ENCODE data around the gene SPATA6.
"Not testable (repeated sequence)": the region's sequence is repeated elsewhere in the genome, so short reads cannot be mapped to it uniquely, and the experiment has no call there.

SPATA6 gene

GRCh38 chr1:48450505-48450904 lies 21.5 kb downstream of the SPATA6 start:
- no peak for DNase-seq

DNA sequence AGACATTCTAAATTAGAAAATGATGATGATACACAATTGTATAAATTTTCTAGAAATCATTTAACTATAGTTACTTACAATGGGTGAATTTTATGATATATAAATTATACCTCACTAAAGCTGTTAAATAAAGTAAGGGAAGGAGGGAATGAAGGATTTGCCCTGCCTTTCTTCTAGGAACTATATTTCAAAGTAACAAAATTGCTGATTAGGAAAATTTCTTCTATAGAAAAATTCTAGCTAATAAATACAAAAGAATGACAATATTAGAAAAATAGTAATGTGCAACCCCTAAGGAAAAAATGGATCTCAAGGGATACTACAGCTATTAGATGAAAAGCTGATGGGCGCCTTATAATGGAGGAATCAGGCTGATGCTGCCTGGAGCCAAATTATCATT lies 23.1 kb downstream of the SPATA6 start:
- DNase-seq, result no peak

DNA sequence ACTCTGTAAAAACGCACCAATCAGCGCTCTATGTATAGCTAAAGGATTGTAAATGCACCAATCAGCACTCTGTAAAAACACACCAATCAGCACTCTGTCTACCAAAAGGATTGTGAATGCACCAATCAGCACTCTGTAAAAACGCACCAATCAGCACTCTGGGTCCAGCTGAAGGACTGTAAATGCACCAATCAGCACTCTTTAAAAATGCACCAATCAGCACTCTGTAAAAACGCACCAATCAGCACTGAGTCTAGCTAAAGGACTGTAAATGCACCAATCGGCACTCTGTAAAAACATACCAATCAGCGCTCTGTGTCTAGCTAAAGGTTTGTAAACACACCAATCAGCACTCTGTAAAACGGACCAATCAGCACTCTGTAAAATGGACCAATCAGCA lies 27.8 kb downstream of the SPATA6 start:
- DNase-seq, result not testable (repeated sequence)

DNA sequence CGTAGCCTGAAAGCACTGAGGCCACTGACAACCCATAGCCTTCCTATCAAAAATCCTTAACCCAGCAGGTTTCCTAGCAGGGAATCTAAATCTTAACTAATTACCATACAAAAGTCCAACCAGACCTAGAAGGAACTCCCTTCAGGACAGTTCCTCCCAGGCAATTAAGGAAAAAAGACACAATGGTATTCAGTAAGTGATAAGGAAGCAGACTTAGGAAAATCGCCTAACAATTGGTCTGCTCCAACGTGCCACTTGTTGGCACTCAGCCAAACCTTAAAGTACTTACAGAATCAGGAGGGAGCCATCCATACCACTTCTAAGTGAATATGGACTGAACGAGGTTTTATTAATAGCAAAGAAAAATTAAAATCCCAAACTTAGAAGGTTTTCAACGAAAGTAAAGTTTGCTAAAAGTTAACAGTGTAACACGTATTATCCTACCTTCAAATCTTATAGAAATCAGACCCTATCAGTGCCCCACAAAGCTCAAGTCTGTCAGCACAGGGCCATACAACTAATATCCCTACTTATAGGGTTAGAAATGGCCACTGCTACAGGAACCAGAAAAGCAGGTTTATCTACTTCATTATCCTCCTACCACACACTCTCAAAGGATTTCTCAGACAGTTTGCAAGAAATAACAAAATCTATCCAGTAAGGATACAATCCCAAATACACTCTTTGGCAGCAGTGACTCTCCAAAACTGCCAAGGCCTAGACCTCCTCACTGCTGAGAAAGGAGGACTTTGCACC lies 29.0 kb downstream of the SPATA6 start:
- DNase-seq, result no peak

DNA sequence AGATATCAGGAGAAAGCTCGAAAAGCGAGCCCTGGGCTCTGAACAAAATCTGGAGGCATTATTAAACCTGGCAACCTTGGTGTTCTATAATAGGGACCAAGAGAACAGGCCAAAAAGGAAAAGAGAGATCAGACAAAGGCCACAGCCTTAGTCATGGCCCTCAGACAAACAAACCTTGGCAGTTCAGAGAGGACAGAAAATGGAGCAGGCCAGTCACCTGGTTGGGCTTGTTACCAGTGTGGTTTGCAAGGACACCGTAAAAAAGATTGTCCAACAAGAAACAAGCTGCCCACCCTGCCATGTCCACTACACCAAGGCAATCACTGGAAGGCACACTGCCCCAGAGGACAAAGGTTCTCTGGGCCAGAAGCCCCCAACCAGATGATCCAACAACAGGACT lies 31.2 kb downstream of the SPATA6 start:
- not testable (repeated sequence) for DNase-seq

GRCh38 chr1:48439380-48439779 lies 32.6 kb downstream of the SPATA6 start:
- DNase-seq, result no peak

DNA sequence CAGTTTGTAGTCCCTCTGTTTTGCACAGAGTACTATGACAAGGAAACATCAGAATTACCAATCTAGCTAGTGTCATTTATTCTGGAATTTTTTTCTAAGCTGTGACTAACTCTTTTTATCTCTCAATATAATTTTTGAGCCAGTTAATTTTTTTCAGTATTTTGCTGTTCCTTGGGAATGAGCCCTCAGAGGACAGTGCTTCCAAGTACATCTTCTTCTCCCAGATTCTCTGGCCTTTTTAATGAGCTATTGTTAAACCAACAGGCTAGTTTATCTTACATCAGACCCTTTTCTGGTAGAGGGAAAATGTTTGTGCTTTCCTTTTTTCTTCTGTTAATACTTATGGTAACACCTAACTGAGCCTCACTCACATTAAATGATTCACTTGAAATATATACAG lies 34.6 kb downstream of the SPATA6 start:
- not testable (repeated sequence) for DNase-seq

DNA sequence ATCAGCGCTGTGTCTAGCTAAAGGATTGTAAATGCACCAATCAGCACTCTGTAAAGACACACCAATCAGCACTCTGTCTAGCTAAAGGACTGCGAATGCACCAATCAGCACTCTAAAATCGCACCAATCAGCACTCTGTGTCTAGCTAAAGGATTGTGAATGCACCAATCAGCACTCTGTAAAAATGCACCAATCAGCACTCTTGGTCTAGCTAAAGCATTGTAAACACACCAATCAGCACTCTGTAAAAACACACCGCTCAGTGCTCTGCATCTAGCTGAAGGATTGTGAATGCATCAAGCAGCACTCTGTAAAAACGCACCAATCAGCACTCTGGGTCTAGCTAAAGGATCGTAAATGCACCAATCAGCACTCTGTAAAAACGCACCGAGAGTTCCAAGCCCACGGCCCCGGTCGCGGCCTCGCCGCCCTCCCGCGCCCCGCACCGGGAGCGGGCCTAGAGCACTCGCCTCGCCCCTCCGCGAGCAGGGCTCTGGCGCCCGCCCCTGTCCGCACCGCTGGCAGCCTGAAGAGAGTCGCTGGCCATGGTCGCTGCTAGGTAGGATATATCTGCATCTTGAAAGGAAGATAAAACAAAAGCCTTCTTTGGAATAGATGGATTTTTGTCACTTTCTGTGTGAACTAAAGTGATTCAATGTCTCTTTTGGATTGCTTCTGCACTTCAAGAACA lies 36.5 kb downstream of the SPATA6 start:
- DNase-seq, result not testable (repeated sequence)

GRCh38 chr1:48430832-48431231 lies 41.2 kb downstream of the SPATA6 start:
- no peak for DNase-seq

GRCh38 chr1:48422009-48422408 lies 50.0 kb downstream of the SPATA6 start:
- no peak for DNase-seq

DNA sequence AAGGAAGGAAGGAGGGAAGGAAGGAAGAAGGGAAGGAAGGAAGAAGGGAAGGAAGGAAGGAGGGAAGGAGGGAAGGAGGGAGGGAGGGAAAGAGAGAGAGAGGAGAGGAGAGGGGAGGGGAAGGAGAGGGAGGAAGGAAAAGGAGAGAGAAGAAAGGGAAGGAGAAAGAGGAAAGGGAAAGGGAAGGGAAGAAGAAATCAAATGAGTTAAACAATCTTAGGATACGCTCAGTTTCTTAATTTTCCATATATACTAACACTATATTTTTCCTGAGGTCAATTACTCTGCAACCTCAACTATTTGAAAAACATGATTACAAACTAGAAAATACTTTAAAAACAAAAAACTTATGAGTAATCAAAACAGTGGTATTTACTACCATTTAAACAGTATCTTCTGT lies 53.3 kb downstream of the SPATA6 start:
- DNase-seq, result no peak

- DNase-seq, result no peak
Observed at GRCh38 chr1:48415050-48415449, 57.0 kb downstream of the SPATA6 start.

DNA sequence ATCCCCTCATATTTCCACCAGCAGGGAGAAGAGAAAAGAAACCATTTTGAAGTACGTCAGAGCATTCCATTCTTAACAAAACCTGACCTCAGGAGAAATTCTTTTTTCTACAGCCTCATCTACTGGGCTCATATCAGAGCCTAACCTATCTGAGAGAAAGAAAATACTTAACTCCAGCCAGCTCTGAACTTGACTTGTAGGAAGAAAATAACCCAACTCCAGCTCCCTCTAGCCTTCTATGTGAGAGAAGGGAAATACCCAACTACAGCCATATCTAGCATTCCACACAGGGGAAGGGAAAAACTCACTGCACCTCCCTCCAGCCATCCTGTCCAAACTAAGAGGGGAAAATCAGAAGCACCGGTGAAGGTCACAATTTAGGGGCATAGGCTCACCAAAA lies 57.7 kb downstream of the SPATA6 start:
- DNase-seq, result no peak

DNA sequence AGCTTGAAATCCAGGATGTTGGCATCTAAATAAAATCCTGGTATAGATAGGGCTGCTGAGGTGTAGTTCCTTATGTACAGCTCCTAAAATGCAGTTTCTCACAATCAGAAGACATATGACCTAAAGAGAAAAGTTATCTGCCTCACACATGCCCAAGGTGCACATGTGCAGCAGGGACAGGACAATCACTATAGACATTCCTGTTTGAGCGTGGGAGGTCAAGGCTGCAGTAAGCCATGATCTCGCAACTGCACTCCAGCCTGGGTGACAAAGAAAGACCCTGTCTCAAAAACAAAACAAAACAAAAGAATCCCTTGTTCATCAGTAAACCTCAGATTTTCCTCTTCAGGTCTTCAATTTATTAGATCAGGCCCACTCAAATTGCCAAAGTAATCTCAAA lies 66.1 kb downstream of the SPATA6 start:
- no peak for DNase-seq

GRCh38 chr1:48405400-48405799 lies 66.6 kb downstream of the SPATA6 start:
- no peak for DNase-seq

DNA sequence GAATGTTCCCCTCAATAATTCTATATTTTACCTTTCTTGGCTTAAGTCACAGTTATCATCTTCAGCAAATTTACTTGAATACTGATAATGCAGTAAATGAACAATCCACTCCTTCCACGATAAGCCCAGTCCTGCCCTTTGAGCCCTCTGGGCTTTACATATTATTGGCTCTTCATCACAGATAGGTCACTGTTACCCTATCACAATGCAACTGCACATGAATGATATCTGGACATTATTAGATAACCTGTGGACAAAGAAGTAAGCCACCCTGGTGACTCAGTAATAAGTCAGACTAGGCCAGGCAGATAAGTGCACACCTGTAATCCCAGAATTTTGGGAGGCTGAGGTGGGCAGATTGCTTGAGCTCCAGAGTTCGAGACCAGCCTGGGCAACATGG lies 69.4 kb downstream of the SPATA6 start:
- no peak for DNase-seq

GRCh38 chr1:48396208-48396607 lies 75.8 kb downstream of the SPATA6 start:
- DNase-seq, result no peak

DNA sequence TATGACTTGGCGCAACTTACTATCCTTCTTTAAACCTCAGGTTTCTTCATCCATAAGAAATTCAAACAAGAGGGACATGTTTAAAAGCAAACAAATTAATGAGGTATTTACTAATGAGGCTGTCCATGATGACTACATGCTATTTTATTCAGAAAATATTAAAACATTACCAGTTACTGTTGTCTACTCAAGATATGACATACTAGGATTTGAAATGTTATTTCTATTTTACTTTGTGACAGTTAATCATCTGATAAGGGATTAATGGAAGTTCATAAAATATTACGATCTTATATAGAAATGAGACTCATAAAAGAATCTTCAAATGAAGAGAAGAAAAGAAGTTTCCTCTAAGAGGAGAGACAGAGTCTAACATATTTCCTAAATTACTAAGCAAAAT lies 80.1 kb downstream of the SPATA6 start:
- DNase-seq, result no peak

DNA sequence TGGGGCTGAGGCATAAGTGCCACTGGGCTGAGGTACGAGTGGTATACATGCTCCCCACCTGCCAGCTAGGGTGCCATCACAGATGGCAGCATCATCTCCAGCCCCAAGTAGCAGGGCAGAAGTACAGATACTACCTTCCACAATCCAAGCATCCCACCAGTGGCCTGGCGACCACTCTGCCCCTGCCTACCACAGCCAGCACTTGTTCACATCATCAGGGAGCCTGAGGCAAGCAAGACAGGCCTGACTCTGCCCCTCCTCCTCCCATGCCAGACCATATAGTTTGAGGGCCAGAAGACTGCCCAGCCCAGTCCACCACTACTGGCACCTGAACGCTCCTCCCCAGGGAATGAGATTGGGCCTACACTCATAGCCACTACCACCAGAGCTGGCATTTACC lies 84.6 kb downstream of the SPATA6 start:
- no peak for DNase-seq

GRCh38 chr1:48374785-48375184 lies 97.2 kb downstream of the SPATA6 start:
- DNase-seq, result no peak

DNA sequence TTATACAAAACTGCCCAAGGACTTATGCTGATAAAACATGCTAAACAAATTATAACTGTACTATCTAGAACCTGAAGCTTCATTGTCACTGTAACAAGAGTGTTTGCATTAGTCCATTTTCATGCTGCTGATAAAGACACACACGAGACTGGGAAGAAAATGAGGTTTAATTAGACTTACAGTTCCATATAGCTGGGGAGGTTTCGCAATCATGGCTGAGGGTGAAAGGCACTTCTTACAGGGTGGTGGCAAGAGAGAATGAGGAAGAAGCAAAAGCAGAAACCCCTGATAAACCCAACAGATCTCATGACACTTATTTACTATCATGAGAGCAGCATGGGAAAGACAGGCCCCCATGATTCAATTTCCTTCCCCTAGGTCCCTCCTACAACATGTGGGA lies 100.4 kb downstream of the SPATA6 start:
- DNase-seq, result no peak

DNA sequence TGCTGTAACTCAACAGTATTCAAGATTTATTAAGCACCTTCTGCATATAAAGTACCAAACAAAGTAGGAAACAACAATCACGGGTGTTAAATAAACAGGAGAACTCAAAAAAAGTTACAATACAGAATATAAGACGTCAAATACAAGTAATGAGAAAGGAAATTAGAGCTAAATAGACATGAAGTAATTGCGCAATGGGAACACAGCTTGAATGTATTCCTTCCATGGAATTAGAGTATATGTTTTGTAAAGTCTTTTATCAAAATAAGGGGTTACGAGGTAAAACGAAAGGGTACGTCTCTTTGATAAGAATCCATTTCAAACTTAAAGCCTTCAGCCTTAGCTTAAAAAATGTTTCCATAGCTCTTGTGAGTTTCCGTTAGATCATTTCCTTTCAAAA lies 109.1 kb downstream of the SPATA6 start:
- DNase-seq, result no peak

- no peak for DNase-seq
Observed at GRCh38 chr1:48356901-48357300, 115.1 kb downstream of the SPATA6 start.

DNA sequence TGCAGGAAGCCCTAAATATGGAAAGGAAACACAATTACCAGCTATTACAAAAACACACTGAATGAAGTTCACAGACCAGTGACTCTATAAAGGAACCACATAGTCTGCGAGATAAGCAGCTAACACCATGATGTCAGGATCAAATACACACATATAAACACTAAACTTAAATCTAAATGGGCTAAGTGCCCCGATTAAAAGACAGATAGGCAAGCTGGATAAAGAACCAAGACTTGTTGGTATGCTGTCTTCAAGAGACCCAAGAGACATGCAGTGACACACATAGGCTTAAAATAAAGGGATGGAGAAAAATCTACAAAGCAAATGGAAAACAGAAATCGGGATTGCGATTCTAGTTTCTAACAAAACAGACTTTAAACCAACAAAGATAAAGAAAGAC lies 127.6 kb downstream of the SPATA6 start:
- no peak for DNase-seq

- DNase-seq, result no peak
Observed at GRCh38 chr1:48341221-48341620, 130.8 kb downstream of the SPATA6 start.
